Fibroblast of lung (primary cell): ENCODE results near the gene OGFOD3. TPM values are rescaled to one million over a fixed set of nuclear protein-coding genes. Genes with fewer than 3 reads are reported as not detected.

Source experiments
- DNase-seq, 2 donors: peaks; one replicate each; pipeline versions ENCODE4 v3.0.0 to v3.0.0-alpha.2; 2010; ENCODE audit warnings: low read depth in 2 of 2
- H2AFZ ChIP-seq: 2 replicates; pipeline ENCODE4 v1.5.1; 2012; ENCODE audit warnings: low read length, control low read depth, inconsistent platforms
- H3K27ac ChIP-seq: 2 replicates; pipeline ENCODE4 v1.5.1; 2011; ENCODE audit warnings: low read length, control low read depth; ENCODE audit not compliant: insufficient read depth
- H3K27me3 ChIP-seq: 2 replicates; pipeline ENCODE4 v1.5.1; 2011; ENCODE audit warnings: mild to moderate bottlenecking, low read length; ENCODE audit not compliant: control insufficient read depth, insufficient read depth
- H3K36me3 ChIP-seq: 2 replicates; pipeline ENCODE4 v1.5.1; 2011; ENCODE audit warnings: low read length; ENCODE audit not compliant: control insufficient read depth, insufficient read depth
- H3K4me1 ChIP-seq: 2 replicates; pipeline ENCODE4 v1.5.1; 2011; ENCODE audit warnings: low read length; ENCODE audit not compliant: control insufficient read depth, insufficient read depth; ENCODE audit errors: extremely low read depth
- H3K4me2 ChIP-seq: 2 replicates; pipeline ENCODE4 v1.5.1; 2011; ENCODE audit warnings: low read length, control low read depth; ENCODE audit not compliant: insufficient read depth; ENCODE audit errors: extremely low read depth
- H3K4me3 ChIP-seq, 4 experiments: fragments of 200-600 bp in 1 of 4; sonication (generic) in 1 of 4; replicated peaks in 1 of 4; 2 replicates each; pipeline ENCODE4 v1.5.1; 2011 to 2016; ENCODE audit warnings: low read length in 4 of 4, low read depth in 3 of 4, mild to moderate bottlenecking in 3 of 4, control low read depth in 2 of 4, inconsistent platforms in 1 of 4, mixed read lengths in 1 of 4; ENCODE audit not compliant: insufficient read depth in 1 of 4; ENCODE audit errors: control extremely low read depth in 1 of 4
- H3K79me2 ChIP-seq: 2 replicates; pipeline ENCODE4 v1.5.1; 2012; ENCODE audit warnings: mild to moderate bottlenecking, low read length, inconsistent platforms; ENCODE audit not compliant: control insufficient read depth, insufficient read depth
- H3K9ac ChIP-seq: 2 replicates; pipeline ENCODE4 v1.5.1; 2011; ENCODE audit warnings: mild to moderate bottlenecking, low read length, control low read depth; ENCODE audit not compliant: insufficient read depth
- H3K9me3 ChIP-seq: 2 replicates; pipeline ENCODE4 v1.5.1; 2012; ENCODE audit warnings: low read depth, low read length; ENCODE audit not compliant: control insufficient read depth, insufficient read depth
- H4K20me1 ChIP-seq: 2 replicates; pipeline ENCODE4 v1.5.1; 2011; ENCODE audit warnings: low read length; ENCODE audit not compliant: control insufficient read depth, insufficient read depth; ENCODE audit errors: extremely low read depth
- CTCF ChIP-seq, 2 donors: IDR thresholded peaks in 1 of 2; conservative IDR thresholded peaks in 1 of 2; 1 replicate in 1 of 2; 2 replicates in 1 of 2; pipeline ENCODE4 v1.5.1; 2011 to 2012; ENCODE audit warnings: low read length in 2 of 2, control low read depth in 1 of 2, inconsistent platforms in 1 of 2, low read depth in 1 of 2, mild to moderate bottlenecking in 1 of 2
- EZH2 ChIP-seq: IDR thresholded peaks from 2 replicates; pipeline ENCODE4 v1.5.1; 2012; ENCODE audit warnings: low read length, control low read depth, mild to moderate bottlenecking; ENCODE audit errors: missing control alignments
- polyA plus RNA-seq, 2 donors: library from polyadenylated mRNA; depleted of rRNA in 1 of 2; stranded (reverse) in 1 of 2; unstranded in 1 of 2; fragments of >200 nt; gene quantifications; 2 replicates each; pipeline ENCODE4 v1.2.1, GENCODE V29; 2011 to 2012; ENCODE audit warnings: missing spikeins in 1 of 2
- total RNA-seq: library from RNA; depleted of rRNA; stranded (reverse); fragments of >200 nt; gene quantifications from 2 replicates; pipeline ENCODE4 v1.2.1, GENCODE V29; 2014

The OGFOD3 gene
- total and polyA plus RNA-seq, 2 donors (not counting 1 experiment from before 2014, with no cell fraction given), result 25.6 to 27.1 TPM

GRCh38 chr17:82346342-82347300, 71.8 kb downstream of the OGFOD3 start:
- Histone ChIP-seq H3K4me1 (no peaks in the 10 kb centered on the region), H3K9ac (no peak overlapping the region), H3K79me2 (no peaks in the 10 kb centered on the region), H3K4me3 (no peak overlapping the region), H3K27ac (no peak overlapping the region), H3K36me3 (no peaks in the 10 kb centered on the region), H3K27me3 (peaks cover 6% of the 10 kb centered on the region), H3K9me3 (no peaks in the 10 kb centered on the region), H3K4me2 (no peak overlapping the region), H4K20me1 (no peaks in the 10 kb centered on the region), H2AFZ (no peak overlapping the region)
- TF ChIP-seq EZH2 (no peak), CTCF (conservative IDR thresholded peaks at IDR 0.05 in 1 of 2, IDR thresholded peaks at IDR 0.05 in 1 of 2; ENCODE audit: low read depth in 1 of 2, low read length in 2 of 2) (no peak)
- DNase-seq, result no peak

GRCh38 chr17:82345151-82345976, 73.0 kb downstream of the OGFOD3 start:
- no peak overlapping the region for H3K9ac ChIP-seq
- no peaks in the 10 kb centered on the region for H3K36me3 ChIP-seq
- no peaks in the 10 kb centered on the region for H3K9me3 ChIP-seq
- H2AFZ ChIP-seq, result no peak overlapping the region
- no peak overlapping the region for H3K4me2 ChIP-seq
- TF ChIP-seq CTCF (conservative IDR thresholded peaks at IDR 0.05 in 1 of 2, IDR thresholded peaks at IDR 0.05 in 1 of 2; ENCODE audit: low read depth in 1 of 2, low read length in 2 of 2), result no peak
- no peak for TF ChIP-seq EZH2
- H3K27me3 ChIP-seq, result peaks cover 6% of the 10 kb centered on the region
- no peak for DNase-seq
- no peaks in the 10 kb centered on the region for H3K79me2 ChIP-seq
- no peak overlapping the region for H3K27ac ChIP-seq
- H4K20me1 ChIP-seq, result no peaks in the 10 kb centered on the region
- no peak overlapping the region for H3K4me3 ChIP-seq
- no peaks in the 10 kb centered on the region for H3K4me1 ChIP-seq
